ENCODE measurements around the gene FAT1. TPM values are rescaled to one million over a fixed set of nuclear protein-coding genes. Genes with fewer than 3 reads are reported as not detected.
A peak's percentile ranks its signal among the peaks of the same experiment; 100 is the strongest.

Gene FAT1
- total and polyA plus RNA-seq, 9 of the 15 experiments (the other 6 are each of a cell fraction or from before 2014, with no cell fraction given) = 6.0 to 38.4 (median 21.4) TPM

DNA sequence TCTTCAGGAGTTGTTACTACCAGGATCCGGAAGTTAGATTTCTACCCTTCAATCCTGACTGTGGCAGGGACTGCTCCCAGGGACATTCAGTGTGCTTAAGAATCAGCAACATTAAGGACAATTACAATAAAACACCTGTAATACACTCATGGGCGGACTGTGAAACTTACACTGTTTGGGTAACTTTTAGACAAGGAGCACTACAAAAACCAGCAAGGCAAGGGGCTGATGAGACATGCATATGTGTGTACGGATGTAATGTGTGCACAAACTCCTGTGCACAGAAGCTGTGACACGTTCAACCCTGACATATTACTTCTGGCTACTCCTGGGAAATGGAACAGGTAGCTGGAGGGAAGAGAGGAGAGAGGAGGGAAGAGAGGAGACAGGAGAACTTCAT lies 75.8 kb downstream of the FAT1 start:
- no peak overlapping the region for H3K4me2 ChIP-seq (ENCODE audit: insufficient read depth, low read length)
- intact Hi-C loops (cut with micrococcal nuclease) (no loop called here), in situ Hi-C loops (cut with MboI) (no loop called here)
- no peaks in the 10 kb centered on the region for H4K20me1 ChIP-seq (replicated peaks; ENCODE audit: control insufficient read depth, insufficient read depth, low read length)
- H3K27me3 ChIP-seq (ENCODE audit: control insufficient read depth in 2 of 2, insufficient read depth in 2 of 2, low read length in 2 of 2) = no peaks in the 10 kb centered on the region
- POLR2A ChIA-PET = interaction anchor here (0.6 kb wide), 1 partner anchor 36 kb away, joined by 3 read pairs; no protein-coding TSS in a partner anchor
- H3K79me2 ChIP-seq (ENCODE audit: control insufficient read depth, insufficient read depth, low read length) = no peaks in the 10 kb centered on the region
- H2AFZ ChIP-seq (ENCODE audit: low read depth, low read length) = no peak overlapping the region
- FAIRE-seq (no peak), ATAC-seq (no peak), DNase-seq (ENCODE audit: extremely low read depth in 1 of 4, low spot score in 3 of 4) (no peak)
- H3K9me1 ChIP-seq (ENCODE audit: control insufficient read depth, insufficient read depth, low read length) = no peaks in the 10 kb centered on the region
- H3K9ac ChIP-seq (ENCODE audit: insufficient read depth in 1 of 2, low read depth in 2 of 2, low read length in 2 of 2) = no peak overlapping the region
- H3K4me3 ChIP-seq = no peak overlapping the region
- CTCF ChIA-PET (ENCODE audit: low intra/inter-chr PET ratio) = no interaction called here
- 40% methylated on average over 4 of the region's 4 CpGs for WGBS (ENCODE audit: insufficient coverage, low coverage, missing lambda C conversion rate)
- H3K36me3 ChIP-seq (ENCODE audit: control insufficient read depth, insufficient read depth, low read length) = no peaks in the 10 kb centered on the region
- BruUV-seq (replicated peaks) = no TSS peak
- H3K4me1 ChIP-seq (replicated peaks in 1 of 2; ENCODE audit: control insufficient read depth in 2 of 2, insufficient read depth in 2 of 2, low read length in 2 of 2) = peaks cover 0 to 4% of the 10 kb centered on the region in 2 experiments; a peak in 2 of 5 replicates
- TF ChIP-seq ETV5 (CRISPR knock-in tag; IDR thresholded peaks at IDR 0.05; ENCODE audit: low read depth) (no peak), PRPF4 (IDR thresholded peaks at IDR 0.05; ENCODE audit: insufficient read depth, low read depth, low read length, poor library complexity, severe bottlenecking) (no peak), BCL6 (CRISPR knock-in tag; IDR thresholded peaks at IDR 0.05) (no peak), HNRNPLL (IDR thresholded peaks at IDR 0.05; ENCODE audit: low read depth, low read length, poor library complexity, severe bottlenecking) (no peak), ADNP (tag; IDR thresholded peaks at IDR 0.05) (no peak)
- H3K9me3 ChIP-seq (replicated peaks; ENCODE audit: control insufficient read depth, insufficient read depth, low read depth, low read length) = no peaks in the 10 kb centered on the region
- no peak overlapping the region for H3K27ac ChIP-seq (ENCODE audit: extremely low read depth, low read depth, low read length)

DNA sequence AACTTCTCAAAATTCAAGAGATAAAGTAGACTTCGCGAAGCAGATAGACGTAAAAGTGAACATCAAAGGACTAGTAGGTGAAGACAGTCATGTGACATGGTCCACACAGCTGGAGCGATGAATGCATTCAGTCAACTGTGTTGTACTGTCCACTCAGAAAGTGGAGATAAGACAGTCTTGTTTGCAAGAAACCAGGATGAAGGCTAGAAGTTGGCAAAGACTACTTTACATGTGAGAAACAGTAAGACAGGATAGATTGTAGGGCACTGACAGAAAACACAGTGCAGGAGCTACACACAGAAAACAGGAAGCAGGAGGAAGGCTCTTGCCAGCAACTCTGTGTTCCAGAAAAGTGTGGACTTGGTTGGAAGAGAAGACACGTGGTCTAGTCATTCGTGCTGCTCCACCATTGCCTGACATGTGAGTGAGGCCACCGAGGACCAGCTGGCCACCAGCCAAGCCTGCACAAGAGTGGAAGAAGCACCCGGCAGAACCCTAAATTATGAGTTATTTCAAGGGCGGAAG lies 78.9 kb downstream of the FAT1 start:
- Histone ChIP-seq H3K4me2 (ENCODE audit: insufficient read depth, low read length) (no peak overlapping the region), H3K4me3 (no peak overlapping the region), H3K27me3 (ENCODE audit: control insufficient read depth in 2 of 2, insufficient read depth in 2 of 2, low read length in 2 of 2) (no peaks in the 10 kb centered on the region), H3K27ac (ENCODE audit: extremely low read depth, low read depth, low read length) (peak overlapping the region; percentile 29; the same call in 2 of the 3 replicates), H4K20me1 (replicated peaks; ENCODE audit: control insufficient read depth, insufficient read depth, low read length) (no peaks in the 10 kb centered on the region), H3K9me1 (ENCODE audit: control insufficient read depth, insufficient read depth, low read length) (no peaks in the 10 kb centered on the region), H2AFZ (ENCODE audit: low read depth, low read length) (peak overlapping the region; percentile 10; the same call in 1 of the 2 replicates), H3K36me3 (ENCODE audit: control insufficient read depth, insufficient read depth, low read length) (no peaks in the 10 kb centered on the region), H3K79me2 (ENCODE audit: control insufficient read depth, insufficient read depth, low read length) (no peaks in the 10 kb centered on the region), H3K9me3 (replicated peaks; ENCODE audit: control insufficient read depth, insufficient read depth, low read depth, low read length) (no peaks in the 10 kb centered on the region), H3K4me1 (replicated peaks in 1 of 2; ENCODE audit: control insufficient read depth in 2 of 2, insufficient read depth in 2 of 2, low read length in 2 of 2) (no peaks in the 10 kb centered on the region; a peak in 2 of 5 replicates), H3K9ac (ENCODE audit: insufficient read depth in 1 of 2, low read depth in 2 of 2, low read length in 2 of 2) (no peak overlapping the region)
- intact Hi-C loops (cut with micrococcal nuclease) (no loop called here), in situ Hi-C loops (cut with MboI) (no loop called here)
- ChIA-PET POLR2A (interaction anchor here (0.7 kb wide), 1 partner anchor 698 kb away, joined by 3 read pairs; no protein-coding TSS in a partner anchor), CTCF (ENCODE audit: low intra/inter-chr PET ratio) (no interaction called here)
- no peak for FAIRE-seq
- DNase-seq (ENCODE audit: extremely low read depth in 1 of 4, low spot score in 3 of 4) = peak in 1 of 4 experiments; percentile 29
- no peak for ATAC-seq
- BruUV-seq (replicated peaks) = no TSS peak
- 28% methylated on average over 9 of the region's 9 CpGs for WGBS (ENCODE audit: insufficient coverage, low coverage, missing lambda C conversion rate)
- TF ChIP-seq SMARCA4 (IDR thresholded peaks at IDR 0.05) (no peak), NFIC (IDR thresholded peaks at IDR 0.05) (peak; percentile 63), ZNF197 (CRISPR knock-in tag; IDR thresholded peaks at IDR 0.05; ENCODE audit: low read depth) (no peak), TFAP4 (CRISPR knock-in tag; IDR thresholded peaks at IDR 0.05; ENCODE audit: borderline replicate concordance) (peak; percentile 29; the same call in 1 of the 2 replicates), RAD51 (IDR thresholded peaks at IDR 0.05; ENCODE audit: borderline replicate concordance, low read depth) (peak; percentile 37; the same call in 1 of the 2 replicates), GABPA (tag; conservative IDR thresholded peaks at IDR 0.05; ENCODE audit: low read depth) (0 out of 2 replicates have a peak, but pooled peaks have one; percentile 21), HDAC8 (tag; IDR thresholded peaks at IDR 0.05) (no peak), POLR2AphosphoS2 (IDR thresholded peaks at IDR 0.05; ENCODE audit: low read length) (no peak), HOXB6 (CRISPR knock-in tag; IDR thresholded peaks at IDR 0.05; ENCODE audit: borderline replicate concordance) (no peak)
- TF ChIP-seq, protein P1, sequence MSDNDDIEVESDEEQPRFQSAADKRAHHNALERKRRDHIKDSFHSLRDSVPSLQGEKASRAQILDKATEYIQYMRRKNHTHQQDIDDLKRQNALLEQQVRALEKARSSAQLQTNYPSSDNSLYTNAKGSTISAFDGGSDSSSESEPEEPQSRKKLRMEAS (CRISPR knock-in tag; IDR thresholded peaks at IDR 0.05) = peak; percentile 65
